GM12873 (cell line): ENCODE results near the gene ZNF550.

Source experiments
- CTCF ChIP-seq: IDR thresholded peaks from 2 replicates; pipeline ENCODE4 v1.5.1; 2012; ENCODE audit warnings: low read depth, mild to moderate bottlenecking, moderate library complexity, low read length, control low read depth; ENCODE audit not compliant: insufficient read depth; ENCODE audit errors: missing control alignments

ZNF550 gene

GRCh38 chr19:57559404-57560025 lies at the start of gene ZNF550:
TSS of gene ZNF550 (minus strand) at chr19:57559863. CDS start at chr19:57559682, 181 bp downstream.
- TF ChIP-seq CTCF = no peak

- TF ChIP-seq CTCF = no peak
Measured at GRCh38 chr19:57606931-57607330, 47.3 kb upstream of the ZNF550 start.

- no peak for TF ChIP-seq CTCF
Measured at GRCh38 chr19:57599761-57600383, 40.2 kb upstream of the ZNF550 start, which contains the start of gene ZNF530. TSS of gene ZNF530 (plus strand) at chr19:57599885. CDS start at chr19:57604346, 4,461 bp downstream.

GRCh38 chr19:57599377-57599760 lies 39.7 kb upstream of the ZNF550 start:
- TF ChIP-seq CTCF = no peak

- no peak for TF ChIP-seq CTCF
Measured at GRCh38 chr19:57587529-57587928, 27.9 kb upstream of the ZNF550 start.

- no peak for TF ChIP-seq CTCF
Measured at GRCh38 chr19:57583521-57584416, 24.1 kb upstream of the ZNF550 start, which contains the start of gene ZIK1. TSS of gene ZIK1 (plus strand) at chr19:57584145. CDS start at chr19:57584357, 212 bp downstream.

GRCh38 chr19:57583104-57583520 lies 23.4 kb upstream of the ZNF550 start:
- TF ChIP-seq CTCF = no peak
